ENCODE results near the gene CPNE5.

The CPNE5 gene

DNA sequence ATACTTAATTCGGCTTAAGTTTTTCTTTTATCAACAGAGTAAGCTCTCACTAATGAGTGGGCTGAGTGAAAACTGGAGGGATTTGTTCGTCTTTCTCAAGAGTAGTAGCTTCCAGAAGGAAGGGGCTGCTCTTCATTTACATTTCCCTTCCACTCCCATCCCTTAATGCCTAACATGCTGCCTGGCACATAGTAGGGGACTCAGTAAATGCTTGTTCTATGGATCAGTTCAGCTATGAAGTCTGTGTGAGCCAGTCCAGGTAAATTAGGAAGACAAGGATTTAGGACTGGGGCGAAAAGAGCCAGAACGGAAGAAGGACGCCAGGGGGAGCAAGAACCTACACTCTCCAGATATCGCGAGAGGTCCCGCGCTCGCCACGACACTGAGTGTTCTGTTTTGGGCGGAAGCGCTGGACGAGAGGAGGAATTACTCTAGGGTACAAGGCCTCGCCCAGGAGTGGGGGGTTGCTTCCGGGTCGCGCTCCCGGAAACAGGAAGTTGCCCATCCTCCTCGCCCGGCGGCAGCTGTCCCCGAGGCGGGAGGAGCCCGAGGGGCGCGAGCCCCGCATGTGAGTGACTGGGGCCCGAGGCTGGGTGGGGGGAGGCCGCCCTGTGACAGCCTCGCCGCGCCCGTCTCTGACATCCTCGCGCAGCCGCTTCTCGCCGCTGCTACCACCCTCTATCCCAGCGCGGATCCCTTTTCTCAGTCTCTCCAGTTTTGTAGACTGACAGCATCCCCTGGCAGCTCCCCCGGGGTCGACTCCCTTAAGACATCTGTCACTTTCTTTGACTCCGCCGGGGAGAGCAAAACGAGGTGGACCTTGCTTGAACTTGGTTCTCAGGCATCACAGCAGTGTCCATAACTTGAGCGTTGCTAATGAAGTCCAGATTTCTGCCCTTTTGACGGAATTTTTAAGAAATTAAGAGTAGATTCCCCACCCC lies 46.5 kb upstream of the CPNE5 start, which contains the start of gene C6orf89:
Gene C6orf89 (plus strand): TSS at position 492 of the 941 bp plus-strand sequence. CDS start 13,493 bp downstream, outside the sequence.
- Histone ChIP-seq H3K9me2 (replicated peaks; ENCODE audit: low read depth, low read length) (no peaks in the 10 kb centered on the region), H3K36me3 (ENCODE audit: insufficient read depth, low read length) (no peaks in the 10 kb centered on the region), H3K4me3 (ENCODE audit: low read length, poor library complexity, severe bottlenecking) (peak within 1 kb of the TSS; percentile 94), H3K79me2 (ENCODE audit: insufficient read depth, low read length) (peaks cover 41% of the 10 kb centered on the region), H3K4me1 (ENCODE audit: insufficient read depth, low read length, poor library complexity, severe bottlenecking) (peaks cover 47% of the 10 kb centered on the region), H3F3A (ENCODE audit: low read depth) (0 out of 2 replicates have a peak, but pooled peaks cover 3% of the 10 kb centered on the region), H2AFZ (ENCODE audit: low read length) (peak within 1 kb of the TSS; percentile 94), H3K4me2 (ENCODE audit: low read depth, low read length, poor library complexity, severe bottlenecking) (peak within 1 kb of the TSS; percentile 98), H4K20me1 (ENCODE audit: insufficient read depth, low read length, poor library complexity, severe bottlenecking) (no peaks in the 10 kb centered on the region), H3K9ac (ENCODE audit: low read depth, low read length, poor library complexity, severe bottlenecking) (peak within 1 kb of the TSS; percentile 88), H3K9me3 (ENCODE audit: insufficient read depth, low read depth, low read length) (no peaks in the 10 kb centered on the region), H3K27me3 (ENCODE audit: insufficient read depth, low read length, poor library complexity, severe bottlenecking) (no peaks in the 10 kb centered on the region)
- TF ChIP-seq CTCF (conservative IDR thresholded peaks at IDR 0.05; ENCODE audit: low read length) (peak; percentile 78), EZH2phosphoT487 (IDR thresholded peaks at IDR 0.05; ENCODE audit: borderline replicate concordance) (no peak)

DNA sequence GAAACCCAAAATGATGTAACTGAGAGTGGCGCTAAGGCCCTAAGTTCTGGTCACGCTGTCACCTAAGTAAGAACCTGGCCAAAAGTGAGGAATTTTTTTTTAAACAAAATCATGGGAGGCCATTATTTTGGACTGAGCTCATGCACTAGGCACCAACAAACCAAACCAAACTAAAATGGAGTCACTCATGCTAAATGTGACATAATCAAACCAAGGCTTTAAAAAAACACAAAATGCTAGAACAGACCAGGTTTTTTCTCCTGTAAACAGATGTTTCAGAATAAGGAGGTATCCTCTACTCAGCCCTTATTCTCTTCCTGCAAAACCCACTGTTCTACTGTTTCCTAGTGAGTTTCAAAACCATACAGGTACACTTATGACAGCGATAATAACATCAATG lies 45.4 kb upstream of the CPNE5 start:
- H3K4me2 ChIP-seq (ENCODE audit: low read depth, low read length, poor library complexity, severe bottlenecking) = no peak overlapping the region
- H3K4me3 ChIP-seq (ENCODE audit: low read length, poor library complexity, severe bottlenecking) = no peak overlapping the region
- peaks cover 35% of the 10 kb centered on the region for H3K79me2 ChIP-seq (ENCODE audit: insufficient read depth, low read length)
- H3F3A ChIP-seq (ENCODE audit: low read depth) = 0 out of 2 replicates have a peak, but pooled peaks cover 3% of the 10 kb centered on the region
- H3K36me3 ChIP-seq (ENCODE audit: insufficient read depth, low read length) = no peaks in the 10 kb centered on the region
- no peaks in the 10 kb centered on the region for H3K9me3 ChIP-seq (ENCODE audit: insufficient read depth, low read depth, low read length)
- H3K9ac ChIP-seq (ENCODE audit: low read depth, low read length, poor library complexity, severe bottlenecking) = no peak overlapping the region
- no peaks in the 10 kb centered on the region for H3K9me2 ChIP-seq (replicated peaks; ENCODE audit: low read depth, low read length)
- TF ChIP-seq EZH2phosphoT487 (IDR thresholded peaks at IDR 0.05; ENCODE audit: borderline replicate concordance) = no peak
- no peak for TF ChIP-seq CTCF (conservative IDR thresholded peaks at IDR 0.05; ENCODE audit: low read length)
- peaks cover 44% of the 10 kb centered on the region for H3K4me1 ChIP-seq (ENCODE audit: insufficient read depth, low read length, poor library complexity, severe bottlenecking)
- no peaks in the 10 kb centered on the region for H3K27me3 ChIP-seq (ENCODE audit: insufficient read depth, low read length, poor library complexity, severe bottlenecking)
- no peaks in the 10 kb centered on the region for H4K20me1 ChIP-seq (ENCODE audit: insufficient read depth, low read length, poor library complexity, severe bottlenecking)
- H2AFZ ChIP-seq (ENCODE audit: low read length) = no peak overlapping the region

- Histone ChIP-seq H3K9ac (ENCODE audit: low read depth, low read length, poor library complexity, severe bottlenecking) (peak overlapping the region; percentile 85), H3K36me3 (ENCODE audit: insufficient read depth, low read length) (no peaks in the 10 kb centered on the region), H4K20me1 (ENCODE audit: insufficient read depth, low read length, poor library complexity, severe bottlenecking) (no peaks in the 10 kb centered on the region), H3K79me2 (ENCODE audit: insufficient read depth, low read length) (peaks cover 39% of the 10 kb centered on the region), H3K9me3 (ENCODE audit: insufficient read depth, low read depth, low read length) (no peaks in the 10 kb centered on the region), H3K27me3 (ENCODE audit: insufficient read depth, low read length, poor library complexity, severe bottlenecking) (no peaks in the 10 kb centered on the region), H3K4me3 (ENCODE audit: low read length, poor library complexity, severe bottlenecking) (peak overlapping the region; percentile 88), H2AFZ (ENCODE audit: low read length) (peak overlapping the region; percentile 99), H3K4me2 (ENCODE audit: low read depth, low read length, poor library complexity, severe bottlenecking) (peak overlapping the region; percentile 89), H3K4me1 (ENCODE audit: insufficient read depth, low read length, poor library complexity, severe bottlenecking) (peaks cover 40% of the 10 kb centered on the region), H3F3A (ENCODE audit: low read depth) (no peaks in the 10 kb centered on the region), H3K9me2 (replicated peaks; ENCODE audit: low read depth, low read length) (no peaks in the 10 kb centered on the region)
- TF ChIP-seq CTCF (conservative IDR thresholded peaks at IDR 0.05; ENCODE audit: low read length) (no peak), EZH2phosphoT487 (IDR thresholded peaks at IDR 0.05; ENCODE audit: borderline replicate concordance) (no peak)
Observed at GRCh38 chr6:36875250-36875633, 36.0 kb upstream of the CPNE5 start.

Measured in Loucy (cell line).